HEK293 (cell line): ENCODE measurements around the gene DLK1.

Experiments
- CTCF ChIA-PET: fragments of 350-600 bp; formaldehyde crosslinking; extraction: SDS; loops from one replicate; lab custom pipeline; 2021; ENCODE audit warnings: antibody characterized with exemption; lab: Yijun Ruan, JAX
- POLR2A ChIA-PET: fragments of 300-600 bp; formaldehyde crosslinking; extraction: SDS; loops from one replicate; lab custom pipeline; 2020; ENCODE audit warnings: antibody characterized with exemption, inconsistent platforms; lab: Yijun Ruan, JAX
- H3K27ac ChIP-seq: fragments of 200-500 bp; sonication (Bioruptor generic); 2 replicates; pipeline ENCODE4 v1.5.1; 2014; ENCODE audit warnings: low read depth, low read length, control low read depth, inconsistent platforms; ENCODE audit errors: extremely low read depth
- H3K36me3 ChIP-seq, 2 experiments: fragments of 200-500 bp in 1 of 2; sonication (Bioruptor generic) in 1 of 2; 1 replicate in 1 of 2; 2 replicates in 1 of 2; pipeline ENCODE4 v1.5.1; 2014 to 2017; ENCODE audit warnings: inconsistent platforms in 2 of 2, low read length in 2 of 2; ENCODE audit not compliant: control insufficient read depth in 2 of 2, insufficient read depth in 1 of 2
- H3K4me1 ChIP-seq: fragments of 200-500 bp; sonication (Bioruptor generic); 2 replicates; pipeline ENCODE4 v1.5.1; 2014; ENCODE audit warnings: mild to moderate bottlenecking, low read length, inconsistent platforms; ENCODE audit not compliant: control insufficient read depth, insufficient read depth
- H3K4me3 ChIP-seq: 2 replicates; pipeline ENCODE4 v1.5.1; 2011; ENCODE audit warnings: low read depth, mild to moderate bottlenecking, control low read depth, low read length, moderate library complexity
- H3K9me3 ChIP-seq: fragments of 200-500 bp; sonication (Bioruptor generic); 2 replicates; pipeline ENCODE4 v1.5.1; 2014; ENCODE audit warnings: low read depth, low read length, inconsistent platforms; ENCODE audit not compliant: control insufficient read depth, insufficient read depth
- OVOL3 ChIP-seq: fragments of 450-650 bp; formaldehyde crosslinking; IDR thresholded peaks from 2 replicates; pipeline ENCODE4 v1.5.1; 2016; ENCODE audit warnings: missing biosample characterization, missing genetic modification characterization
- ZFP41 ChIP-seq: fragments of 450-650 bp; formaldehyde crosslinking; IDR thresholded peaks from 2 replicates; pipeline ENCODE4 v1.5.1; 2016; ENCODE audit warnings: missing biosample characterization, missing genetic modification characterization, borderline replicate concordance
- ZNF174 ChIP-seq: fragments of 450-650 bp; formaldehyde crosslinking; IDR thresholded peaks from 2 replicates; pipeline ENCODE4 v1.5.0; 2017; ENCODE audit warnings: missing biosample characterization, mild to moderate bottlenecking, missing genetic modification characterization
- ZNF184 ChIP-seq: fragments of 450-650 bp; IDR thresholded peaks from 2 replicates; pipeline ENCODE4 v1.5.1; 2018; ENCODE audit warnings: missing biosample characterization, mild to moderate bottlenecking, missing genetic modification characterization
- ZNF223 ChIP-seq: fragments of 450-650 bp; formaldehyde crosslinking; IDR thresholded peaks from 2 replicates; pipeline ENCODE4 v1.5.1; 2016; ENCODE audit warnings: missing biosample characterization, missing genetic modification characterization
- ZNF239 ChIP-seq: fragments of 450-650 bp; formaldehyde crosslinking; IDR thresholded peaks from 2 replicates; pipeline ENCODE4 v1.5.1; 2016; ENCODE audit warnings: missing biosample characterization, missing genetic modification characterization
- ZNF335 ChIP-seq: fragments of 450-650 bp; formaldehyde crosslinking; conservative IDR thresholded peaks from 2 replicates; pipeline ENCODE4 v1.5.1; 2016; ENCODE audit warnings: missing biosample characterization, missing genetic modification characterization
- ZNF350 ChIP-seq: fragments of 450-650 bp; formaldehyde crosslinking; IDR thresholded peaks from 2 replicates; pipeline ENCODE4 v1.5.0; 2017; ENCODE audit warnings: missing biosample characterization, mild to moderate bottlenecking, missing genetic modification characterization
- ZNF366 ChIP-seq: fragments of 450-650 bp; formaldehyde crosslinking; conservative IDR thresholded peaks from 2 replicates; pipeline ENCODE4 v1.5.1; 2016; ENCODE audit warnings: missing biosample characterization, missing genetic modification characterization
- ZNF530 ChIP-seq: fragments of 450-650 bp; formaldehyde crosslinking; IDR thresholded peaks from 2 replicates; pipeline ENCODE4 v1.5.1; 2016; ENCODE audit warnings: low read depth, missing biosample characterization, missing genetic modification characterization
- ZNF747 ChIP-seq: fragments of 450-650 bp; formaldehyde crosslinking; IDR thresholded peaks from 2 replicates; pipeline ENCODE4 v1.5.1; 2016; ENCODE audit warnings: missing biosample characterization, missing genetic modification characterization
- ZXDB ChIP-seq: fragments of 450-650 bp; formaldehyde crosslinking; IDR thresholded peaks from 2 replicates; pipeline ENCODE4 v1.5.1; 2016; ENCODE audit warnings: missing biosample characterization, missing genetic modification characterization
- TF ChIP-seq, protein P1 (sequence below): fragments of 450-650 bp; formaldehyde crosslinking; IDR thresholded peaks from 2 replicates; pipeline ENCODE4 v1.5.1; 2016; ENCODE audit warnings: missing biosample characterization, missing genetic modification characterization, borderline replicate concordance
- TF ChIP-seq, protein P2 (sequence below): fragments of 450-650 bp; formaldehyde crosslinking; IDR thresholded peaks from 2 replicates; pipeline ENCODE4 v1.5.1; 2016; ENCODE audit warnings: missing biosample characterization, missing genetic modification characterization
- TF ChIP-seq, protein P3 (sequence below): fragments of 450-650 bp; formaldehyde crosslinking; IDR thresholded peaks from 2 replicates; pipeline ENCODE4 v1.5.1; 2016; ENCODE audit warnings: missing biosample characterization, missing genetic modification characterization
- TF ChIP-seq, protein P4 (sequence below): fragments of 450-650 bp; formaldehyde crosslinking; IDR thresholded peaks from 2 replicates; pipeline ENCODE4 v1.5.1; 2017; ENCODE audit warnings: missing biosample characterization, mild to moderate bottlenecking, missing genetic modification characterization, moderate library complexity

The DLK1 gene

DNA sequence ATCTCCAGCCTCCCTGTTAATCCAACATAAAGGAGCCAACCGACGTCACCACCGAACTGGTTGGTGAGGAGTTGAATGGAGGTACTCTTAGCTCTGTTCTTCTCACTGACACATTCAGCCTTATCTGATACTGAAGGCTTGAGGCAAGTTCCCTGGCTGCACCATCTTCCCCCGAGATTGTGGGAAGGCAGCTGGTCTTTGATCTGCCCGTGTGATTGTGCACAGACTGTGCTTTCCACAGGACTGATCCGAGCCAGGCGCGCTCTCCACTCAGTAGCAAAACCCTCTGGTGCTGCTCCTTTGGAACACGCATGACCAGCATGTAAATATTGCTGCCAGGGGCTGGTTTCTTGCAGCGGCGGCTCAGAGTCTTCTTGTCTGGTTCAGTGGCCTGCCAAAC lies 30.1 kb upstream of the DLK1 start (continued):
- TF ChIP-seq, protein P1, sequence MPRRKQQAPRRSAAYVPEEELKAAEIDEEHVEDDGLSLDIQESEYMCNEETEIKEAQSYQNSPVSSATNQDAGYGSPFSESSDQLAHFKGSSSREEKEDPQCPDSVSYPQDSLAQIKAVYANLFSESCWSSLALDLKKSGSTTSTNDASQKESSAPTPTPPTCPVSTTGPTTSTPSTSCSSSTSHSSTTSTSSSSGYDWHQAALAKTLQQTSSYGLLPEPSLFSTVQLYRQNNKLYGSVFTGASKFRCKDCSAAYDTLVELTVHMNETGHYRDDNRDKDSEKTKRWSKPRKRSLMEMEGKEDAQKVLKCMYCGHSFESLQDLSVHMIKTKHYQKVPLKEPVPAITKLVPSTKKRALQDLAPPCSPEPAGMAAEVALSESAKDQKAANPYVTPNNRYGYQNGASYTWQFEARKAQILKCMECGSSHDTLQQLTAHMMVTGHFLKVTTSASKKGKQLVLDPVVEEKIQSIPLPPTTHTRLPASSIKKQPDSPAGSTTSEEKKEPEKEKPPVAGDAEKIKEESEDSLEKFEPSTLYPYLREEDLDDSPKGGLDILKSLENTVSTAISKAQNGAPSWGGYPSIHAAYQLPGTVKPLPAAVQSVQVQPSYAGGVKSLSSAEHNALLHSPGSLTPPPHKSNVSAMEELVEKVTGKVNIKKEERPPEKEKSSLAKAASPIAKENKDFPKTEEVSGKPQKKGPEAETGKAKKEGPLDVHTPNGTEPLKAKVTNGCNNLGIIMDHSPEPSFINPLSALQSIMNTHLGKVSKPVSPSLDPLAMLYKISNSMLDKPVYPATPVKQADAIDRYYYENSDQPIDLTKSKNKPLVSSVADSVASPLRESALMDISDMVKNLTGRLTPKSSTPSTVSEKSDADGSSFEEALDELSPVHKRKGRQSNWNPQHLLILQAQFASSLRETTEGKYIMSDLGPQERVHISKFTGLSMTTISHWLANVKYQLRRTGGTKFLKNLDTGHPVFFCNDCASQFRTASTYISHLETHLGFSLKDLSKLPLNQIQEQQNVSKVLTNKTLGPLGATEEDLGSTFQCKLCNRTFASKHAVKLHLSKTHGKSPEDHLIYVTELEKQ (tag by site-specific recombination): no peak
- TF ChIP-seq ZNF366 (tag by site-specific recombination) (no peak), ZNF530 (tag by site-specific recombination) (no peak), OVOL3 (no peak)
- TF ChIP-seq, all 188 proteins: peak for 0

DNA sequence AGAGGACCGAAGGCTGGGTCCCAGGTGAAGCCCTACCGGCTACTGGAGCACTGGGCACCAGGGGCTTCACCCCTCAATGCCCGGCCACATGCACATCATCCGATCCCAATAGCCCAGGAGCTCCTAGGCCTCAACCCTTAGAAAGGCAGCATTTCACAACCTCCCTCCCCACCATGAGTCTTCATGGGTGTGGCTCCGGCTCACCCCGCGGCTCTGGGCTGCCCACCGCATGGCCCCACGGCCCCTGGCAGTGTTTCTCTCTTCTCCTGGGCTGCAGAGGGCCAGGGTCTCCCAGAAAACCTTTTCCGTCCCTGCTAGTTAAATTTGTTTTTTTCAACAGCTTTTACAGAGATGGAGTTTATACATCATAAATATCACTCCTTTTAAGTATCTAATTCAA lies 28.6 kb upstream of the DLK1 start:
- TF ChIP-seq ZNF239 (tag by site-specific recombination) (no peak), ZNF174 (tag by site-specific recombination) (no peak), ZXDB (tag by site-specific recombination) (no peak), ZNF747 (tag by site-specific recombination) (no peak), ZNF335 (tag by site-specific recombination) (no peak), ZNF350 (tag by site-specific recombination) (no peak), ZFP41 (tag by site-specific recombination) (no peak), ZNF184 (tag by site-specific recombination) (no peak)
- TF ChIP-seq, protein P2, sequence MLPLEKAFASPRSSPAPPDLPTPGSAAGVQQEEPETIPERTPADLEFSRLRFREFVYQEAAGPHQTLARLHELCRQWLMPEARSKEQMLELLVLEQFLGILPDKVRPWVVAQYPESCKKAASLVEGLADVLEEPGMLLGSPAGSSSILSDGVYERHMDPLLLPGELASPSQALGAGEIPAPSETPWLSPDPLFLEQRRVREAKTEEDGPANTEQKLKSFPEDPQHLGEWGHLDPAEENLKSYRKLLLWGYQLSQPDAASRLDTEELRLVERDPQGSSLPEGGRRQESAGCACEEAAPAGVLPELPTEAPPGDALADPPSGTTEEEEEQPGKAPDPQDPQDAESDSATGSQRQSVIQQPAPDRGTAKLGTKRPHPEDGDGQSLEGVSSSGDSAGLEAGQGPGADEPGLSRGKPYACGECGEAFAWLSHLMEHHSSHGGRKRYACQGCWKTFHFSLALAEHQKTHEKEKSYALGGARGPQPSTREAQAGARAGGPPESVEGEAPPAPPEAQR (tag by site-specific recombination): no peak
- TF ChIP-seq, protein P3, sequence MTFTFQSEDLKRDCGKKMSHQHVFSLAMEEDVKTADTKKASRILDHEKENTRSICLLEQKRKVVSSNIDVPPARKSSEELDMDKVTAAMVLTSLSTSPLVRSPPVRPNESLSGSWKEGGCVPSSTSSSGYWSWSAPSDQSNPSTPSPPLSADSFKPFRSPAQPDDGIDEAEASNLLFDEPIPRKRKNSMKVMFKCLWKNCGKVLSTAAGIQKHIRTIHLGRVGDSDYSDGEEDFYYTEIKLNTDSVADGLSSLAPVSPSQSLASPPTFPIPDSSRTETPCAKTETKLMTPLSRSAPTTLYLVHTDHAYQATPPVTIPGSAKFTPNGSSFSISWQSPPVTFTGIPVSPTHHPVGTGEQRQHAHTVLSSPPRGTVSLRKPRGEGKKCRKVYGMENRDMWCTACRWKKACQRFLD: no peak
- H3K4me1 ChIP-seq: no peaks in the 10 kb centered on the region; the same call in 1 of the 2 replicates
- H3K36me3 ChIP-seq: no peaks in the 10 kb centered on the region
- H3K9me3 ChIP-seq: no peaks in the 10 kb centered on the region
- POLR2A ChIA-PET: no interaction called here
- no peak overlapping the region for H3K4me3 ChIP-seq
- CTCF ChIA-PET: no interaction called here
- no peak overlapping the region for H3K27ac ChIP-seq

DNA sequence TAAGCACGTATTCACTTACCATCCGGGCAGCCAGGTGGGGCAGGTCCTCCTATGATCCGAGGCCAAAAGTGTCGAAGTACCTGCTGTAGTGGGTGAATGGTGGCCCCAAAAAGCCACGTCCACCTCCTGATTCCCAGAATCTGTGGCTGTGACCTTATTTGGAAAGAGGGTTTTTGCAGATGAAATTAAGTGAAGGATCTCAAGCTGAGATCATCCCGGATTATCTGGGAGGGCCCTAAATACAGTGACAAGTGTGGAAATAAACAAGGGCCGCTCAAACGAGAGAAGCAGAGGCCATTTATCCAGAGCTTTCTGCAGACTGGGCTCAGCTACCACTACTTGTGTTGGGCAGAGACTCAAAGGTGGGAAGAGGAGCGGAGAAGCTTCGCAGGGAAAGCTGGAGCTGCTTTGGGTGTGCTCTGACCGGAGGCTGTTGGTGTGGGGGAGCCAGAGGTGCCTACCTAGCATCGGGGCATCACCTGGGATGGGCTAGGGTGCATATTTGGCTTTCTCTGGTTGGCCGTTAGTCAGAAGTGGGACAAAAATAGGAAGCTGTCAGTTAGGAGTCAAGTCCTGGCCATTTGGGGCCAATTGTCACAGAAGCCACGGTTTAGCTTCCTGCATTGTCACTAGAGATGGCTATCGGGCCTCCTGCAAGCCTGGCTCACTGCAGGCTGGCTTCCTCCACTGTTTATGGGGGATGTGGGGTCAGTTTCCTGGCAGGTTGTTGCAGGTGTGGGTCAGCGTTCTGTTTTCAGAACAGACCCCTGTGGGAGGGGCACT lies 27.8 kb upstream of the DLK1 start:
- POLR2A ChIA-PET: interaction anchor here (0.6 kb wide), 1 partner anchor 161 kb away, joined by 5 read pairs; no protein-coding TSS in a partner anchor
- no peak for TF ChIP-seq ZNF223 (tag by site-specific recombination)
- TF ChIP-seq, protein P4, sequence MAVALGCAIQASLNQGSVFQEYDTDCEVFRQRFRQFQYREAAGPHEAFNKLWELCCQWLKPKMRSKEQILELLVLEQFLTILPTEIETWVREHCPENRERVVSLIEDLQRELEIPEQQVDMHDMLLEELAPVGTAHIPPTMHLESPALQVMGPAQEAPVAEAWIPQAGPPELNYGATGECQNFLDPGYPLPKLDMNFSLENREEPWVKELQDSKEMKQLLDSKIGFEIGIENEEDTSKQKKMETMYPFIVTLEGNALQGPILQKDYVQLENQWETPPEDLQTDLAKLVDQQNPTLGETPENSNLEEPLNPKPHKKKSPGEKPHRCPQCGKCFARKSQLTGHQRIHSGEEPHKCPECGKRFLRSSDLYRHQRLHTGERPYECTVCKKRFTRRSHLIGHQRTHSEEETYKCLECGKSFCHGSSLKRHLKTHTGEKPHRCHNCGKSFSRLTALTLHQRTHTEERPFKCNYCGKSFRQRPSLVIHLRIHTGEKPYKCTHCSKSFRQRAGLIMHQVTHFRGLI: 0 out of 2 replicates have a peak, but pooled peaks have one; percentile 15
- no peak for TF ChIP-seq ZNF335 (tag by site-specific recombination)
- CTCF ChIA-PET: no interaction called here
- Histone ChIP-seq H3K36me3 (no peaks in the 10 kb centered on the region), H3K4me1 (no peaks in the 10 kb centered on the region), H3K4me3 (no peak overlapping the region), H3K9me3 (no peaks in the 10 kb centered on the region), H3K27ac (no peak overlapping the region)
